Activated CD8-positive, alpha-beta memory T cell treated with anti-CD3 and anti-CD28 coated beads, Interleukin-2, amount 50 U/mL, for 4 hours (primary cell): ENCODE results near the gene ZMYM4.
"Not testable (repeated sequence)": the region's sequence is repeated elsewhere in the genome, so short reads cannot be mapped to it uniquely, and the experiment has no call there.

ENCODE experiments used
- DNase-seq: peaks from one replicate; pipeline ENCODE4 v3.0.0-alpha.2; 2020

The ZMYM4 gene

GRCh38 chr1:35461966-35462651, 193.6 kb downstream of the ZMYM4 start:
- DNase-seq: no peak

- no peak for DNase-seq
These were observed 194.7 kb downstream of the ZMYM4 start for GRCh38 chr1:35463232-35463631.

- DNase-seq: not testable (repeated sequence)
These were observed 195.2 kb downstream of the ZMYM4 start for GRCh38 chr1:35463749-35464148.

GRCh38 chr1:35466120-35466519, 197.6 kb downstream of the ZMYM4 start:
- DNase-seq: no peak

GRCh38 chr1:35470977-35471613, 202.6 kb downstream of the ZMYM4 start:
- DNase-seq: no peak
